Spleen (tissue), 11 donors: ENCODE data around the gene ORMDL3. TPM values are rescaled to one million over a fixed set of nuclear protein-coding genes. Genes with fewer than 3 reads are reported as not detected.

ENCODE experiments used
- DNase-seq: peaks from one replicate; pipeline ENCODE4 v3.0.0-alpha.2; 2020
- H3K27ac ChIP-seq, 8 donors: fragments of 200-600 bp; sonication (generic) in 7 of 8; 1 replicate in 4 of 8; 2 replicates in 4 of 8; pipeline versions ENCODE4 v1.5.0 to v1.8.0; 2016 to 2021; ENCODE audit warnings: inconsistent platforms in 4 of 8, mild to moderate bottlenecking in 4 of 8, moderate library complexity in 1 of 8
- H3K27me3 ChIP-seq, 7 donors: fragments of 200-600 bp; sonication (generic) in 6 of 7; replicated peaks in 1 of 7; 1 replicate in 4 of 7; 2 replicates in 3 of 7; pipeline versions ENCODE4 v1.5.0 to v1.8.0; 2016 to 2021; ENCODE audit warnings: inconsistent platforms in 3 of 7, mild to moderate bottlenecking in 1 of 7
- H3K36me3 ChIP-seq, 6 donors: fragments of 200-600 bp; sonication (generic) in 5 of 6; 1 replicate in 4 of 6; 2 replicates in 2 of 6; pipeline versions ENCODE4 v1.5.0 to v1.8.0; 2016 to 2021; ENCODE audit warnings: inconsistent platforms in 2 of 6
- H3K4me1 ChIP-seq, 6 donors: fragments of 200-600 bp; sonication (generic) in 5 of 6; 1 replicate in 3 of 6; 2 replicates in 3 of 6; pipeline versions ENCODE4 v1.5.0 to v1.8.0; 2016 to 2021; ENCODE audit warnings: inconsistent platforms in 3 of 6
- H3K4me3 ChIP-seq, 8 donors: fragments of 200-600 bp; sonication (generic) in 7 of 8; 1 replicate in 4 of 8; 2 replicates in 4 of 8; pipeline versions ENCODE4 v1.5.0 to v1.8.0; 2016 to 2021; ENCODE audit warnings: inconsistent platforms in 4 of 8, mild to moderate bottlenecking in 4 of 8, moderate library complexity in 2 of 8
- H3K9me3 ChIP-seq, 8 donors: fragments of 200-600 bp; sonication (generic) in 7 of 8; 1 replicate in 4 of 8; 2 replicates in 4 of 8; pipeline versions ENCODE4 v1.5.0 to v1.8.0; 2016 to 2021; ENCODE audit warnings: inconsistent platforms in 4 of 8
- CTCF ChIP-seq, 11 experiments: fragments of 200-600 bp in 7 of 11; fragments of 450-650 bp in 4 of 11; sonication (generic) in 4 of 11; IDR thresholded peaks in 8 of 11; conservative IDR thresholded peaks in 3 of 11; 1 replicate in 7 of 11; 2 replicates in 4 of 11; pipeline versions ENCODE4 v1.4.0 to v1.8.0; 2016 to 2021; ENCODE audit warnings: antibody characterized with exemption in 11 of 11, inconsistent platforms in 4 of 11, mild to moderate bottlenecking in 1 of 11
- POLR2A ChIP-seq, 3 donors: fragments of 450-650 bp; IDR thresholded peaks; one replicate each; pipeline ENCODE4 v1.5.1; 2017; ENCODE audit warnings: antibody characterized with exemption in 3 of 3, mild to moderate bottlenecking in 1 of 3
- POLR2AphosphoS5 ChIP-seq, 3 donors: sonication (generic); formaldehyde crosslinking; IDR thresholded peaks; one replicate each; pipeline ENCODE4 v1.5.1; 2017; ENCODE audit warnings: antibody characterized with exemption in 3 of 3
- WGBS, 5 donors: extraction: QIAGEN DNeasy Blood & Tissue Kit in 3 of 5; methylation state at CpG; one replicate each; pipeline versions ENCODE4 v1.1.5 to v1.1.7; 2013 to 2018; 5-methylcytosine and 5-hydroxymethylcytosine counted together
- intact Hi-C: fragments of 100-400 bp; cut with DNase I; formaldehyde crosslinking; loops from one replicate; pipeline ENCODE4 v1.15.0; 2023; ENCODE audit warnings: low total_unique reads
- polyA plus RNA-seq, 3 donors: library from polyadenylated mRNA; stranded (reverse); fragments of 200-250 nt; gene quantifications; one replicate each; pipeline ENCODE4 v1.2.1, GENCODE V29; 2013
- total RNA-seq, 7 donors: library from RNA; depleted of rRNA in 3 of 7; stranded (reverse); fragments of >200 nt in 3 of 7; fragmentation: NEBNext Ultra II Directional in 4 of 7; extraction: Animal tissue kit (Norgen Biotek cat#: 25700) in 4 of 7; gene quantifications; one replicate each; pipeline versions ENCODE4 v1.1.0 to v1.2.1, GENCODE V29; 2016 to 2021
- donor health status: healthy with polysubstance abuse.
- donor health status: DM: no; HTN: no; CAD: no; lungs with moderate emphysema.
- donor health status: DM: no; HTN: no; CAD: no.
- donor health status: Bipolar disorder and iron deficiency.
- donor health status: healthy.
- donor health status: DM: no; HTN: no; CAD: no.
- donor health status: DM: yes; HTN: yes; CAD: no.

The ORMDL3 gene
- total and polyA plus RNA-seq, 10 donors, result 34.7 to 77.6 (median 51.7) TPM

DNA sequence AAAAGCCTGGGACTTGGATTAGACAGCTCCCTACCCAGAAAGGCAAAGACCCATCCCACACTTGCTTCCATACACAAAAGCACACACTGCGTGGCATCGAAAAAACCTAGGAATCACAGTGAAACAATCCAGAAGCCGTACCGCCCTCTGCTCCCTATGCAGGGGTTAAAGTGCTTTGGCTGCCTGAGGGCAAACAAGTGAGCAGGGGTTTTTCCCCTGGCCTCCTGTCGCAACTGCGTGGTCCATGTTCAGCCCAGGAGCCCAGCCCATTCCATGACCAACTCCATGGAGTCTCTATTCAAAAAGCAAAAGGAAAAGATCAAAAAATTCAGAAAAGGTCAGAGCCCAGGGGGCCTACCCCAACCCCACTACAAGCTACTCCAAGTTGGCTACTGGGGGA is 5.4 kb downstream of the ORMDL3 start:
- Histone ChIP-seq H3K9me3 (no peaks in the 10 kb centered on the region), H3K27me3 (no peaks in the 10 kb centered on the region), H3K27ac (peak overlapping the region in 3 of 8 donors; percentile 72 to 76 (median 73)), H3K36me3 (peaks cover 3 to 60% (median 40%) of the 10 kb centered on the region in 6 donors), H3K4me1 (peaks cover 22 to 88% (median 69%) of the 10 kb centered on the region in 6 donors), H3K4me3 (no peak overlapping the region)
- WGBS, 5 donors, result 83 to 93% (median 93%) methylated on average over 6 of the region's 6 CpGs
- no peak for TF ChIP-seq POLR2AphosphoS5 (IDR thresholded peaks at IDR 0.05)
- TF ChIP-seq POLR2A (IDR thresholded peaks at IDR 0.05), result no peak
- no peak for TF ChIP-seq CTCF (IDR thresholded peaks at IDR 0.05 in 8 of 11, conservative IDR thresholded peaks at IDR 0.05 in 3 of 11)
- intact Hi-C loops, result no loop called here
- DNase-seq, result no peak

GRCh38 chr17:39921323-39921722 is 6.1 kb downstream of the ORMDL3 start:
- intact Hi-C loops, result no loop called here
- peak overlapping the region in 6 of 8 donors; percentile 43 to 76 (median 70) for H3K27ac ChIP-seq
- H3K4me3 ChIP-seq, result no peak overlapping the region
- TF ChIP-seq CTCF (IDR thresholded peaks at IDR 0.05 in 8 of 11, conservative IDR thresholded peaks at IDR 0.05 in 3 of 11) (no peak), POLR2AphosphoS5 (IDR thresholded peaks at IDR 0.05) (no peak), POLR2A (IDR thresholded peaks at IDR 0.05) (no peak)
- no peaks in the 10 kb centered on the region for H3K9me3 ChIP-seq
- WGBS, 5 donors, result 23 to 60% (median 49%) methylated on average over 5 of the region's 5 CpGs
- peaks cover 17 to 81% (median 63%) of the 10 kb centered on the region in 6 donors for H3K4me1 ChIP-seq
- H3K27me3 ChIP-seq, result no peaks in the 10 kb centered on the region
- peaks cover 3 to 67% (median 40%) of the 10 kb centered on the region in 6 donors for H3K36me3 ChIP-seq
- DNase-seq, result no peak

- 45 to 58% (median 55%) methylated on average over 15 to 19 of the region's 19 CpGs for WGBS, 5 donors
- H3K27ac ChIP-seq, result peak overlapping the region in 6 of 8 donors; percentile 43 to 76 (median 70)
- peaks cover 3 to 69% (median 40%) of the 10 kb centered on the region in 6 donors for H3K36me3 ChIP-seq
- peaks cover 9 to 73% (median 55%) of the 10 kb centered on the region in 6 donors for H3K4me1 ChIP-seq
- H3K27me3 ChIP-seq, result no peaks in the 10 kb centered on the region
- H3K9me3 ChIP-seq, result no peaks in the 10 kb centered on the region
- TF ChIP-seq CTCF (IDR thresholded peaks at IDR 0.05 in 8 of 11, conservative IDR thresholded peaks at IDR 0.05 in 3 of 11) (no peak), POLR2AphosphoS5 (IDR thresholded peaks at IDR 0.05) (peak in 2 of 3 donors; percentile 4 to 27)
- intact Hi-C loops, result no loop called here
- peak; percentile 76 for DNase-seq
- peak overlapping the region in 1 of 8 donors; percentile 3 for H3K4me3 ChIP-seq
These were observed 6.9 kb downstream of the ORMDL3 start for GRCh38 chr17:39920218-39921210.

GRCh38 chr17:39919087-39919683 is 8.2 kb downstream of the ORMDL3 start:
- H3K27me3 ChIP-seq, result no peaks in the 10 kb centered on the region
- intact Hi-C loops, result no loop called here
- no peak for TF ChIP-seq POLR2AphosphoS5 (IDR thresholded peaks at IDR 0.05)
- TF ChIP-seq CTCF (IDR thresholded peaks at IDR 0.05 in 8 of 11, conservative IDR thresholded peaks at IDR 0.05 in 3 of 11), result no peak
- no peak for TF ChIP-seq POLR2A (IDR thresholded peaks at IDR 0.05)
- no peak overlapping the region for H3K27ac ChIP-seq
- no peak overlapping the region for H3K4me3 ChIP-seq
- no peak for DNase-seq
- no peaks in the 10 kb centered on the region for H3K9me3 ChIP-seq
- WGBS, 5 donors, result 97 to 99% (median 97%) methylated on average over 7 to 9 of the region's 9 CpGs
- peaks cover 3 to 70% (median 40%) of the 10 kb centered on the region in 6 donors for H3K36me3 ChIP-seq
- peaks cover 0 to 59% (median 42%) of the 10 kb centered on the region in 6 donors for H3K4me1 ChIP-seq
